Measurements from ENCODE around the gene DNAJB9. TPM values are rescaled to one million over a fixed set of nuclear protein-coding genes. Genes with fewer than 3 reads are reported as not detected.
"Not testable (repeated sequence)": the region's sequence is repeated elsewhere in the genome, so short reads cannot be mapped to it uniquely, and the experiment has no call there.

DNAJB9 gene
- total RNA-seq, 2 donors from 2014 or later: 30.2 to 53.9 TPM

- Histone ChIP-seq H3K4me1 (ENCODE audit: control insufficient read depth in 1 of 2, low read depth in 2 of 2) (no peaks in the 10 kb centered on the region), H3K9me3 (no peaks in the 10 kb centered on the region), H3K4me3 (no peak overlapping the region), H3K27me3 (replicated peaks; ENCODE audit: insufficient read depth) (no peaks in the 10 kb centered on the region), H3K27ac (no peak overlapping the region), H3K36me3 (no peaks in the 10 kb centered on the region)
- DNase-seq (ENCODE audit: low spot score) (no peak), ATAC-seq (ENCODE audit: insufficient number of reproducible peaks, low FRiP score, low read depth) (no peak)
- no peak for TF ChIP-seq CTCF (IDR thresholded peaks at IDR 0.05)
These were observed 33.9 kb upstream of the DNAJB9 start for GRCh38 chr7:108535744-108536143.

GRCh38 chr7:108537229-108537628 is 32.4 kb upstream of the DNAJB9 start:
- no peak for ATAC-seq (ENCODE audit: insufficient number of reproducible peaks, low FRiP score, low read depth)
- no peak for TF ChIP-seq CTCF (IDR thresholded peaks at IDR 0.05)

GRCh38 chr7:108538236-108538635 is 31.4 kb upstream of the DNAJB9 start:
- not testable (repeated sequence) for ATAC-seq (ENCODE audit: insufficient number of reproducible peaks, low FRiP score, low read depth); DNase-seq (ENCODE audit: low spot score); H3K9me3 ChIP-seq; H3K27ac ChIP-seq; H3K4me3 ChIP-seq; H3K4me1 ChIP-seq (ENCODE audit: control insufficient read depth in 1 of 2, low read depth in 2 of 2); H3K27me3 ChIP-seq (replicated peaks; ENCODE audit: insufficient read depth); H3K36me3 ChIP-seq

More at GRCh38 chr7:108537229-108537628, 32.4 kb upstream of the DNAJB9 start:
- no peaks in the 10 kb centered on the region for H3K36me3 ChIP-seq
- H3K27ac ChIP-seq: no peak overlapping the region
- H3K4me1 ChIP-seq (ENCODE audit: control insufficient read depth in 1 of 2, low read depth in 2 of 2): no peaks in the 10 kb centered on the region
- H3K4me3 ChIP-seq: no peak overlapping the region
- H3K9me3 ChIP-seq: no peaks in the 10 kb centered on the region
- no peaks in the 10 kb centered on the region for H3K27me3 ChIP-seq (replicated peaks; ENCODE audit: insufficient read depth)
- DNase-seq (ENCODE audit: low spot score): no peak

- not testable (repeated sequence) for H3K4me3 ChIP-seq; H3K36me3 ChIP-seq; H3K27me3 ChIP-seq (replicated peaks; ENCODE audit: insufficient read depth); H3K4me1 ChIP-seq (ENCODE audit: control insufficient read depth in 1 of 2, low read depth in 2 of 2); H3K27ac ChIP-seq; ATAC-seq (ENCODE audit: insufficient number of reproducible peaks, low FRiP score, low read depth); DNase-seq (ENCODE audit: low spot score); H3K9me3 ChIP-seq
These were observed 31.0 kb upstream of the DNAJB9 start for GRCh38 chr7:108538685-108539084.

- no peaks in the 10 kb centered on the region for H3K36me3 ChIP-seq
- H3K27me3 ChIP-seq (replicated peaks; ENCODE audit: insufficient read depth): no peaks in the 10 kb centered on the region
- H3K4me1 ChIP-seq (ENCODE audit: control insufficient read depth in 1 of 2, low read depth in 2 of 2): no peaks in the 10 kb centered on the region
- ATAC-seq (ENCODE audit: insufficient number of reproducible peaks, low FRiP score, low read depth) (no peak), DNase-seq (ENCODE audit: low spot score) (no peak)
- no peak overlapping the region for H3K4me3 ChIP-seq
- no peak for TF ChIP-seq CTCF (IDR thresholded peaks at IDR 0.05)
- H3K27ac ChIP-seq: no peak overlapping the region
- no peaks in the 10 kb centered on the region for H3K9me3 ChIP-seq
These were observed 28.2 kb upstream of the DNAJB9 start for GRCh38 chr7:108541478-108541877.

- DNase-seq (ENCODE audit: low spot score); H3K9me3 ChIP-seq; ATAC-seq (ENCODE audit: insufficient number of reproducible peaks, low FRiP score, low read depth); H3K27ac ChIP-seq; H3K4me3 ChIP-seq; H3K27me3 ChIP-seq (replicated peaks; ENCODE audit: insufficient read depth); H3K36me3 ChIP-seq; H3K4me1 ChIP-seq (ENCODE audit: control insufficient read depth in 1 of 2, low read depth in 2 of 2): not testable (repeated sequence)
These were observed 21.4 kb upstream of the DNAJB9 start for GRCh38 chr7:108548141-108548896.

GRCh38 chr7:108556665-108557064 is 13.0 kb upstream of the DNAJB9 start:
- not testable (repeated sequence) for H3K4me1 ChIP-seq (ENCODE audit: control insufficient read depth in 1 of 2, low read depth in 2 of 2); DNase-seq (ENCODE audit: low spot score); H3K36me3 ChIP-seq; H3K4me3 ChIP-seq; ATAC-seq (ENCODE audit: insufficient number of reproducible peaks, low FRiP score, low read depth); H3K27me3 ChIP-seq (replicated peaks; ENCODE audit: insufficient read depth); H3K27ac ChIP-seq
- H3K9me3 ChIP-seq: peaks cover 17% of the 10 kb centered on the region

Data from thoracic aorta (tissue), 2 donors.